ENCODE data around the gene GAS2L1.
A peak's percentile ranks its signal among the peaks of the same experiment; 100 is the strongest.

DNA sequence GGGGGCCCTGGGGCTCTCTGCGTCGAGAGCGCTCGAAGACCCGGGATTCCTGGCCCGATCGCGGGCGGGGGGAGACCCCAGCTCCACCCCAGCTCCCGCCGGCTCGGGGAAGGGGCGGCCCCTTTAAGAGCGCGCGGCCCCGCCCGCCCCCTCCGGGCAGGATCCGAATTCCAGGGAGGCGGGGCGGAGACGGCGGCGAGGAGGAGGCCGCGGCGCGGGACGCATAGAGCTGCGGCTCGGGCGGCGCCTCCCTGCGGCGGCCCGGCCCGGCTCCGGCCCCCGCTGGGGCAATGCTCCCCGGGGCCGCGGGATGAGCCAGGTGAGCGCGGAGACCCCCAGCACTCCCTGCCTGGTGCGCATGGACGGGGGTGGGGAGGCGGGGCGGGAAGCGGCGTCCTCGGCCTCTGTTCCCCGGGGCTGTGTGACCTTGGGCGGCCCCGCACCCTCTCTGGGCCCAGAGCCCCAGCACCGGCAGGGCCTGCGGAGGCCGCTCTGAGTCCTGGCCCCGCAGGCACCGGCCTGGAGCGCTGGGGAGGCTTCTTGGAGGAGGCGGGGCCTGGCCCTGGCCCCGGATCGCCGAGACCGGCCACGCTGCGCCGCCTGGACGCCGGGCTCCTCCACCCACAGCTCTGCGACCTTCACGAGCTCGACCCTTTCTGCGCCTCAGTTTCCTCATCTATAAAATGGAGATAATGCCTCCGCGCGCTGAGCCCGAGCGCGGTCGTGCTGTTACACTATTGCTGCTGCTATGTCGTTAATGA, 565 bp downstream of the GAS2L1 start:
- TF ChIP-seq, protein P1, sequence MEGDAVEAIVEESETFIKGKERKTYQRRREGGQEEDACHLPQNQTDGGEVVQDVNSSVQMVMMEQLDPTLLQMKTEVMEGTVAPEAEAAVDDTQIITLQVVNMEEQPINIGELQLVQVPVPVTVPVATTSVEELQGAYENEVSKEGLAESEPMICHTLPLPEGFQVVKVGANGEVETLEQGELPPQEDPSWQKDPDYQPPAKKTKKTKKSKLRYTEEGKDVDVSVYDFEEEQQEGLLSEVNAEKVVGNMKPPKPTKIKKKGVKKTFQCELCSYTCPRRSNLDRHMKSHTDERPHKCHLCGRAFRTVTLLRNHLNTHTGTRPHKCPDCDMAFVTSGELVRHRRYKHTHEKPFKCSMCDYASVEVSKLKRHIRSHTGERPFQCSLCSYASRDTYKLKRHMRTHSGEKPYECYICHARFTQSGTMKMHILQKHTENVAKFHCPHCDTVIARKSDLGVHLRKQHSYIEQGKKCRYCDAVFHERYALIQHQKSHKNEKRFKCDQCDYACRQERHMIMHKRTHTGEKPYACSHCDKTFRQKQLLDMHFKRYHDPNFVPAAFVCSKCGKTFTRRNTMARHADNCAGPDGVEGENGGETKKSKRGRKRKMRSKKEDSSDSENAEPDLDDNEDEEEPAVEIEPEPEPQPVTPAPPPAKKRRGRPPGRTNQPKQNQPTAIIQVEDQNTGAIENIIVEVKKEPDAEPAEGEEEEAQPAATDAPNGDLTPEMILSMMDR (IDR thresholded peaks at IDR 0.05), result peak; percentile 8 to 18 (median 14)
- no peak for TF ChIP-seq POLR2A (IDR thresholded peaks at IDR 0.05)
